ENCODE results near the gene HS6ST2.

DNA sequence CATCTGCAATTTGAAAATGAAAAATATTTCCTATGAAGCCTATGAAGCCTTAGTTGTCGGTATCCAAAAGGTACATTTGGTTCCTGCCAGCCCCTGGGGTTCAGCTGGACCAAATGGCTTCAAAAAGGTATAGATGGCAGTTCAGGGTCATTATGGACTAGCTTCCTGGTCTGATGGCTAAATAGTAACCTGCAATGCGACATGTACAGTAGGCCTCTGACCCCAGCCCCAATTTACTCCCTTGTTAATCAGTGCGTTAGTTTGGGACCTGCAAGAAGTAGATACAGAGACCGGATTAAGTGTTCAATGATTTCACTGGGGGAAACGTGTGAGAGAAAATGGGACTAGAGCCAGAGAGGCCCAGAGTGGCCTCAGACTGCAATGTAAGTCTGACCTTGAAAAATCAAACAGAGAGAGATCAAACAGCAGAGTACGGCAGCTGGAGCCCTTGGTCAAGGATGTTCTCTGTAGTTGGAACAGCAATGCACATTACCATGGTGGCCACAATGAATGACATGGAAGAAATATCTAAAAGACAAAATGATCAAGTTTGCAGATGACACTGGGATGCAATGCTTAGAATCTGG, 354.6 kb downstream of the HS6ST2 start:
- TF ChIP-seq, protein P1, sequence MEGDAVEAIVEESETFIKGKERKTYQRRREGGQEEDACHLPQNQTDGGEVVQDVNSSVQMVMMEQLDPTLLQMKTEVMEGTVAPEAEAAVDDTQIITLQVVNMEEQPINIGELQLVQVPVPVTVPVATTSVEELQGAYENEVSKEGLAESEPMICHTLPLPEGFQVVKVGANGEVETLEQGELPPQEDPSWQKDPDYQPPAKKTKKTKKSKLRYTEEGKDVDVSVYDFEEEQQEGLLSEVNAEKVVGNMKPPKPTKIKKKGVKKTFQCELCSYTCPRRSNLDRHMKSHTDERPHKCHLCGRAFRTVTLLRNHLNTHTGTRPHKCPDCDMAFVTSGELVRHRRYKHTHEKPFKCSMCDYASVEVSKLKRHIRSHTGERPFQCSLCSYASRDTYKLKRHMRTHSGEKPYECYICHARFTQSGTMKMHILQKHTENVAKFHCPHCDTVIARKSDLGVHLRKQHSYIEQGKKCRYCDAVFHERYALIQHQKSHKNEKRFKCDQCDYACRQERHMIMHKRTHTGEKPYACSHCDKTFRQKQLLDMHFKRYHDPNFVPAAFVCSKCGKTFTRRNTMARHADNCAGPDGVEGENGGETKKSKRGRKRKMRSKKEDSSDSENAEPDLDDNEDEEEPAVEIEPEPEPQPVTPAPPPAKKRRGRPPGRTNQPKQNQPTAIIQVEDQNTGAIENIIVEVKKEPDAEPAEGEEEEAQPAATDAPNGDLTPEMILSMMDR (conservative IDR thresholded peaks at IDR 0.05): no peak
- no peak for TF ChIP-seq ZFX (IDR thresholded peaks at IDR 0.05)
